Effector memory CD8-positive, alpha-beta T cell (primary cell): ENCODE data around the gene FILIP1.

Experiments
- ATAC-seq: fragments of 150-1000 bp; cut with Tn5 transposase; replicated peaks from 2 replicates; pipeline ENCODE4 v1.10.0; 2021; ENCODE audit warnings: mild to moderate bottlenecking, moderate library complexity
- DNase-seq, 3 experiments: peaks; one replicate each; pipeline ENCODE4 v3.0.0; 2021
- H3K27ac Mint-ChIP-seq, 2 donors: one replicate each; pipeline ENCODE4 v1.8.0; 2022; ENCODE audit warnings: mild to moderate bottlenecking in 2 of 2, mixed read lengths in 2 of 2, moderate library complexity in 2 of 2
- H3K27me3 Mint-ChIP-seq, 2 donors: one replicate each; pipeline ENCODE4 v1.8.0; 2022; ENCODE audit warnings: mixed read lengths in 2 of 2
- H3K36me3 Mint-ChIP-seq: one replicate; pipeline ENCODE4 v1.8.0; 2022; ENCODE audit warnings: mild to moderate bottlenecking, moderate library complexity, mixed read lengths; ENCODE audit not compliant: insufficient read depth
- H3K4me1 Mint-ChIP-seq, 2 donors: one replicate each; pipeline ENCODE4 v1.8.0; 2022; ENCODE audit warnings: low read depth in 2 of 2, mixed read lengths in 2 of 2
- H3K4me3 Mint-ChIP-seq, 2 donors: one replicate each; pipeline ENCODE4 v1.8.0; 2022; ENCODE audit warnings: mild to moderate bottlenecking in 2 of 2, mixed read lengths in 2 of 2, moderate library complexity in 2 of 2
- H3K9me3 Mint-ChIP-seq, 2 donors: one replicate each; pipeline ENCODE4 v1.8.0; 2022; ENCODE audit warnings: mixed read lengths in 2 of 2

FILIP1 gene

DNA sequence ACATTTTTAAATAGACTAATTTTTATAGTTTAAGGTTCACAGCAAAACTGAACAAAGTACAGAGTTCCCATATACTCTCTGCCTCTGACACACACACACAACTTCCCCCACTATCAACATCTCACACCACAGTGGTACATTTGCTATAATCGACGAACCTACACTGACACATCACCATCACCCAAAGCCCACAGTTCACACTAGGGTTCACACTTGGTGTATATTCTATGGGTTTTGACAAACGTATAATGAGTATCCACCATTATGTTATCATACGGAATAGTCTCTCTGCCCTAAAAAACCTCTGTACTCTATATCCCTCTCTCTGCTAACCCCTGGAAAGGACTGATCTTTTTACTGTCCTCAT, 224.6 kb downstream of the FILIP1 start:
- no peak for DNase-seq
- peaks cover 9% of the 10 kb centered on the region for H3K36me3 Mint-ChIP-seq
- ATAC-seq, result peak; percentile 65
- H3K27me3 Mint-ChIP-seq, result no peaks in the 10 kb centered on the region
- no peaks in the 10 kb centered on the region for H3K9me3 Mint-ChIP-seq
- H3K27ac Mint-ChIP-seq, result peak overlapping the region; percentile 0 to 8
- H3K4me3 Mint-ChIP-seq, result no peak overlapping the region
- peaks cover 21 to 53% of the 10 kb centered on the region in 2 donors for H3K4me1 Mint-ChIP-seq

- Mint-ChIP-seq H3K36me3 (peaks cover 13% of the 10 kb centered on the region), H3K9me3 (no peaks in the 10 kb centered on the region), H3K4me1 (peaks cover 18 to 49% of the 10 kb centered on the region in 2 donors), H3K27ac (peak overlapping the region; percentile 0 to 8), H3K4me3 (no peak overlapping the region), H3K27me3 (no peaks in the 10 kb centered on the region)
- ATAC-seq, result no peak
- DNase-seq, result no peak
These were observed 225.2 kb downstream of the FILIP1 start for GRCh38 chr6:75268121-75268987.

- DNase-seq (no peak), ATAC-seq (no peak)
- Mint-ChIP-seq H3K9me3 (no peaks in the 10 kb centered on the region), H3K4me1 (peaks cover 12 to 51% of the 10 kb centered on the region in 2 donors), H3K4me3 (no peak overlapping the region), H3K36me3 (peaks cover 13% of the 10 kb centered on the region), H3K27ac (no peak overlapping the region), H3K27me3 (no peaks in the 10 kb centered on the region)
These were observed 226.1 kb downstream of the FILIP1 start for GRCh38 chr6:75267461-75267860.

DNA sequence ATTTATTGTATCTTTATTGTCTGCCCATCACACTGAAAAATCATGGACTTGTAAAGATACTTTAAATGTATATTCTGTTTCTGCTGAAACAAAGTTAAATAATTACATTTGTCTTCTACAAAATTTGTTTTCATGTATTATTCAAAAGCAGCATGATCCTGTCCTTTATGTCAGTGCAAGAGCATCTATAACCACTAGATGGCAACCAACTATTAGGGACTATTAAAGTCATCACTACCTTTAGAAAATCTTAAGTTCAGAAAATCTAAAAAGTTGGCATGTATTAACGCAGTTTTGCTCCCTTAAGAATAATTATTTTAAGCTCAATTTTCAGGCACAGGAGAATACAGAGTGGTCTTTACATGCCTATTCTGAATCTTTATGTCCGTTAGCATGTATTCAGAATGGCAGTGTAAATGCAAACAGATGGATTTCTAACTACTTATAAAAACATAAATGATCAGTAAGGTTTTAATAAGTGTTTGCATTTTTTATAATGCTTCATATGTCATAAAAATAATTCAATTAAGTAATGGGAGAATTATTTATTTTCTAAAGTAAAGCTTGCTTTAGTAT, 226.8 kb downstream of the FILIP1 start:
- peak overlapping the region in 1 of 2 donors; percentile 28 for H3K4me3 Mint-ChIP-seq
- H3K27ac Mint-ChIP-seq, result no peak overlapping the region
- H3K36me3 Mint-ChIP-seq, result peaks cover 18% of the 10 kb centered on the region
- ATAC-seq (peak; percentile 76), DNase-seq (no peak)
- H3K4me1 Mint-ChIP-seq, result peaks cover 9 to 45% of the 10 kb centered on the region in 2 donors
- no peaks in the 10 kb centered on the region for H3K9me3 Mint-ChIP-seq
- H3K27me3 Mint-ChIP-seq, result no peaks in the 10 kb centered on the region

- no peak overlapping the region for H3K27ac Mint-ChIP-seq
- ATAC-seq (no peak), DNase-seq (no peak)
- H3K4me3 Mint-ChIP-seq, result no peak overlapping the region
- no peaks in the 10 kb centered on the region for H3K27me3 Mint-ChIP-seq
- no peaks in the 10 kb centered on the region for H3K9me3 Mint-ChIP-seq
- H3K36me3 Mint-ChIP-seq, result peaks cover 44% of the 10 kb centered on the region
- peaks cover 1 to 18% of the 10 kb centered on the region in 2 donors for H3K4me1 Mint-ChIP-seq
These were observed 230.2 kb downstream of the FILIP1 start for GRCh38 chr6:75263401-75263750.

DNA sequence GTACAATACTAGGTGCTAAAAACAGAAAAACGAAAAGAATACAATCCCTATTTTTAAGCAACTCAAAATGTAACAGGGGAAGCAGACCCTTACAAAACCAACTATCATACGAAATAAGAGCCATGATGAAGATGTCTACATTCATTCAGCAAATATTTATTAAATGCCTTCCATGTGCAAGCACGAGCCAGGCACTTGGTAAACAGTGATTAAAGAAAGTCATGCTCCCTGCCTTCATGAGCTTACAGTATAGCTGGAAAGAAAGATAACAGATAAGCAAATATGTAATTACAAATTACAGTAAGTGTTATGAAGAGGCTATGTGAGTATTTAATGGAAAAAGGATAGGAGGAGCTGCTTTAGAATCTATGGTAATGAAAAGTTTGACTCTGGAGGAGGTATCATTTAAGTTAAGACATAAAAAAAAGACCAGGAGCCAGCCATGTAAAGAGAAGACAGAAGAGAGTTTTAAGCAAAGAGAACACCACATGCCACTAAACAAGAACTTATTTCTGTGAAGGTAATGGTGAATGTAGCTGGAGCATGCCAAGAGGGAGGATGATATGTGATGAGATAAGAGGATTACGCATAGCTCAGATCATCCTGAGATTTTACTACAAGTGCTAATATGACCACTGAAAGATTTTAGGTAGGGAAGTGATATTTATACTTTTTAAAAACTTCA, 230.7 kb downstream of the FILIP1 start:
- DNase-seq (no peak), ATAC-seq (no peak)
- no peaks in the 10 kb centered on the region for H3K27me3 Mint-ChIP-seq
- H3K4me1 Mint-ChIP-seq, result peaks cover 0 to 15% of the 10 kb centered on the region in 2 donors
- H3K27ac Mint-ChIP-seq, result no peak overlapping the region
- no peaks in the 10 kb centered on the region for H3K9me3 Mint-ChIP-seq
- H3K4me3 Mint-ChIP-seq, result no peak overlapping the region
- H3K36me3 Mint-ChIP-seq, result peaks cover 44% of the 10 kb centered on the region

GRCh38 chr6:75261299-75261698, 232.3 kb downstream of the FILIP1 start:
- ATAC-seq, result no peak
- H3K4me1 Mint-ChIP-seq, result peaks cover 0 to 4% of the 10 kb centered on the region in 2 donors
- no peak overlapping the region for H3K27ac Mint-ChIP-seq
- peaks cover 44% of the 10 kb centered on the region for H3K36me3 Mint-ChIP-seq
- H3K27me3 Mint-ChIP-seq, result no peaks in the 10 kb centered on the region
- no peak overlapping the region for H3K4me3 Mint-ChIP-seq
- no peaks in the 10 kb centered on the region for H3K9me3 Mint-ChIP-seq
- DNase-seq, result no peak

DNA sequence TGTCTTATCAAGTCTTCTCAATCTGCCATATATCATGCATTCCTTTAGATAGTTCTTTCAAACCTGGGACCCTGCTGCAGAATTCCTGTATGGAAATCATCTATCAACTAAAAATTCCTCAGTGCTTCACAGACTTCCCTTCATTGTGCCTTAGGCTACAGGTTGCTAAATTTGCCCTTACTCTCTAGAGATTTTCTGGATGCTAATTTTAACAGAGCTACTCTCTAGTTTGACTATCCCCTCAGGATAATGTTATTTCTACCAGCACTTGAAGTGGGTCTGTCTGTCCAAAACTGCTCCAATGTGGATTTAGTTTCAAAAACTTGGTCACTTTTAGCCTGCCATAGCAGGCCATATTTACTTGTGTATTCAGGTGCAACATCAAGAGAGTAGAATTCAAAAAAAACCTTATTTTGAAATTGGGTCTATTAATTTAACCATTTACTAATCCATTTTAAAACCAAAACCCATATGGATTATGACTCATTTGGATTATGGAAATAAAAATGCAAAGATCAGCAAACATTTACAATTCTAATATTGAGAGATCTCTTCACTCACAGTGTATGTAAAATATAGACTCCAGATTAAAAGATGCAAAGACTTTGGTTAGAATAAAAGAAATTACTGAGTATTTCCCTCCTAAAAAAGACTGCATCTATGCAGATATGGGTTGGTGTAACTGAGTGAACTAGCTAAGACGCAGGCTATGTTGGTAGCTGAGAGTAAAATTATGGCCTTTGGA, 236.1 kb downstream of the FILIP1 start:
- no peak overlapping the region for H3K27ac Mint-ChIP-seq
- no peaks in the 10 kb centered on the region for H3K9me3 Mint-ChIP-seq
- H3K4me3 Mint-ChIP-seq, result no peak overlapping the region
- no peak for ATAC-seq
- no peaks in the 10 kb centered on the region for H3K4me1 Mint-ChIP-seq
- DNase-seq, result no peak
- peaks cover 48% of the 10 kb centered on the region for H3K36me3 Mint-ChIP-seq
- no peaks in the 10 kb centered on the region for H3K27me3 Mint-ChIP-seq

GRCh38 chr6:75250552-75250951, 243.0 kb downstream of the FILIP1 start:
- H3K4me3 Mint-ChIP-seq, result no peak overlapping the region
- H3K4me1 Mint-ChIP-seq, result no peaks in the 10 kb centered on the region
- ATAC-seq, result no peak
- peaks cover 15% of the 10 kb centered on the region for H3K36me3 Mint-ChIP-seq
- no peaks in the 10 kb centered on the region for H3K9me3 Mint-ChIP-seq
- DNase-seq, result no peak
- peaks cover 10 to 11% of the 10 kb centered on the region in 2 donors for H3K27me3 Mint-ChIP-seq
- no peak overlapping the region for H3K27ac Mint-ChIP-seq

- ATAC-seq (no peak), DNase-seq (no peak)
- H3K27me3 Mint-ChIP-seq, result peaks cover 14 to 17% of the 10 kb centered on the region in 2 donors
- peaks cover 10% of the 10 kb centered on the region for H3K36me3 Mint-ChIP-seq
- H3K4me1 Mint-ChIP-seq, result no peaks in the 10 kb centered on the region
- H3K9me3 Mint-ChIP-seq, result no peaks in the 10 kb centered on the region
- H3K27ac Mint-ChIP-seq, result peak overlapping the region in 1 of 2 donors; percentile 14
- H3K4me3 Mint-ChIP-seq, result no peak overlapping the region
These were observed 243.8 kb downstream of the FILIP1 start for GRCh38 chr6:75249837-75250236.

GRCh38 chr6:75246386-75246785, 247.2 kb downstream of the FILIP1 start:
- DNase-seq, result no peak
- Mint-ChIP-seq H3K4me3 (no peak overlapping the region), H3K9me3 (no peaks in the 10 kb centered on the region), H3K4me1 (peaks cover 2 to 4% of the 10 kb centered on the region in 2 donors), H3K27me3 (peaks cover 14 to 18% of the 10 kb centered on the region in 2 donors), H3K27ac (no peak overlapping the region), H3K36me3 (peaks cover 22% of the 10 kb centered on the region)
- no peak for ATAC-seq

DNA sequence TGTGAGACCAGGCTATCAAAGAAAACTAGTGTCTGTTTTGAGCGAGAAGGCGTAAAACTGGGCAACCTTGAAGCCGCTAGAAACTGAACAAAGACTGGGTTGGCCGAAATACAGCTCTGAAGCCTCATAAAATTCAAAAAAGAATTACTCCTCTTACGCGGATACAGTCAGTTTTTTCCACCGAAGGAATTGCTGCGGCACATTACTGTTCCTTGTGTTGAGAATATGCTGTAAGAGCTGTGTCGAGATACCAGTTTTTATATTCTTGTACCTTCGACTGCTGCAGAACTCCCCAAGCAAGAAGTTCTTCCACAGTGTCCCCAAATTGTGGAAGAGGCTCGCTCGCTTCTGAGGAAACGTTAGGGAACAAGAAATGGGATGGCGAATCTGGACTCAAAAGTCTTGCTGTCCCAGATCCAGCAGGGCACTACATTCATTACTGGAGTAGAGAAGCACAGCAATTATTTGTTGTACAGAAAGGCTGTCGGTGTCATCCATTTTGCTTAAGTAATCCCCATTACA, 249.5 kb downstream of the FILIP1 start:
- Mint-ChIP-seq H3K4me3 (peak overlapping the region; percentile 94 to 95), H3K9me3 (no peaks in the 10 kb centered on the region), H3K36me3 (peaks cover 42% of the 10 kb centered on the region), H3K27me3 (peaks cover 14 to 18% of the 10 kb centered on the region in 2 donors), H3K4me1 (peaks cover 2 to 12% of the 10 kb centered on the region in 2 donors), H3K27ac (peak overlapping the region; percentile 97 to 98)
- ATAC-seq (peak; percentile 24), DNase-seq (no peak)
